Activated CD4-positive, alpha-beta T cell treated with anti-CD3 and anti-CD28 coated beads, Interleukin-2, amount 50 U/mL, for 16 hours (primary cell): Measurements from ENCODE around the gene TGIF1.
"Not testable (repeated sequence)": the region's sequence is repeated elsewhere in the genome, so short reads cannot be mapped to it uniquely, and the experiment has no call there.

Experiments used
- DNase-seq: peaks from one replicate; pipeline ENCODE4 v3.0.0-alpha.2; 2020

TGIF1 gene

GRCh38 chr18:3450012-3450798, at the start of gene TGIF1:
TSS of gene TGIF1 (plus strand) at chr18:3450172. CDS start at chr18:3450490, 318 bp downstream.
- DNase-seq: peak; percentile 48

GRCh38 chr18:3400567-3401296, 49.2 kb upstream of the TGIF1 start:
- no peak for DNase-seq

- DNase-seq: no peak
Observed at GRCh38 chr18:3401669-3402620, 48.0 kb upstream of the TGIF1 start.

- peak; percentile 20 for DNase-seq
Observed at GRCh38 chr18:3402982-3403451, 47.0 kb upstream of the TGIF1 start.

GRCh38 chr18:3405713-3406112, 44.3 kb upstream of the TGIF1 start:
- no peak for DNase-seq

- DNase-seq: no peak
Observed at GRCh38 chr18:3408107-3408506, 41.9 kb upstream of the TGIF1 start.

- no peak for DNase-seq
Observed at GRCh38 chr18:3409811-3410210, 40.2 kb upstream of the TGIF1 start.

- no peak for DNase-seq
Observed at GRCh38 chr18:3410273-3410672, 39.7 kb upstream of the TGIF1 start.

GRCh38 chr18:3410876-3411275, 39.1 kb upstream of the TGIF1 start:
- DNase-seq: not testable (repeated sequence)

- DNase-seq: no peak
Observed at GRCh38 chr18:3411327-3411726, 38.6 kb upstream of the TGIF1 start.

GRCh38 chr18:3411854-3412268, 38.1 kb upstream of the TGIF1 start:
- peak; percentile 27 for DNase-seq

GRCh38 chr18:3412528-3412927, 37.4 kb upstream of the TGIF1 start:
- DNase-seq: peak; percentile 80

GRCh38 chr18:3415110-3415509, 34.9 kb upstream of the TGIF1 start:
- DNase-seq: no peak

GRCh38 chr18:3418083-3418482, 31.9 kb upstream of the TGIF1 start:
- DNase-seq: no peak

- DNase-seq: no peak
Observed at GRCh38 chr18:3420919-3421279, 29.1 kb upstream of the TGIF1 start.

GRCh38 chr18:3422905-3423304, 27.1 kb upstream of the TGIF1 start:
- no peak for DNase-seq

- DNase-seq: no peak
Observed at GRCh38 chr18:3424280-3424890, 25.6 kb upstream of the TGIF1 start.

- DNase-seq: no peak
Observed at GRCh38 chr18:3425030-3425429, 24.9 kb upstream of the TGIF1 start.

- no peak for DNase-seq
Observed at GRCh38 chr18:3425446-3425845, 24.5 kb upstream of the TGIF1 start.

GRCh38 chr18:3426074-3426473, 23.9 kb upstream of the TGIF1 start:
- DNase-seq: no peak

GRCh38 chr18:3427944-3428343, 22.0 kb upstream of the TGIF1 start:
- no peak for DNase-seq

GRCh38 chr18:3429121-3429520, 20.9 kb upstream of the TGIF1 start:
- no peak for DNase-seq

- no peak for DNase-seq
Observed at GRCh38 chr18:3434685-3435084, 15.3 kb upstream of the TGIF1 start.
